H9 (cell line): Measurements from ENCODE around the gene DPYSL3. TPM values are rescaled to one million over a fixed set of nuclear protein-coding genes. Genes with fewer than 3 reads are reported as not detected.

Experiments used
- DNase-seq: peaks from one replicate; pipeline ENCODE4 v3.0.0-alpha.2; 2017
- H2AFZ ChIP-seq: one replicate; pipeline ENCODE4 v1.6.1; 2013; ENCODE audit warnings: mild to moderate bottlenecking, low read length, control low read depth, moderate library complexity
- H2AK5ac ChIP-seq: 2 replicates; pipeline ENCODE4 v1.6.1; 2013; ENCODE audit warnings: low read length, control low read depth, mixed read lengths; ENCODE audit not compliant: insufficient read length
- H2BK120ac ChIP-seq: one replicate; pipeline ENCODE4 v1.6.1; 2013; ENCODE audit warnings: low read depth, mild to moderate bottlenecking, low read length, control low read depth, inconsistent platforms; ENCODE audit not compliant: poor library complexity, severe bottlenecking
- H2BK12ac ChIP-seq: 2 replicates; pipeline ENCODE4 v1.6.1; 2013; ENCODE audit warnings: low read length, control low read depth, mixed read lengths, low read depth; ENCODE audit not compliant: insufficient read length
- H2BK15ac ChIP-seq: 2 replicates; pipeline ENCODE4 v1.6.1; 2013; ENCODE audit warnings: low read depth, low read length, control low read depth
- H2BK20ac ChIP-seq: one replicate; pipeline ENCODE4 v1.6.1; 2013; ENCODE audit warnings: low read depth, mild to moderate bottlenecking, low read length, control low read depth, inconsistent platforms; ENCODE audit not compliant: poor library complexity, severe bottlenecking
- H2BK5ac ChIP-seq: 2 replicates; pipeline ENCODE4 v1.6.1; 2013; ENCODE audit warnings: low read length, control low read depth, mixed read lengths; ENCODE audit not compliant: insufficient read length
- H3K14ac ChIP-seq: 2 replicates; pipeline ENCODE4 v1.6.1; 2013; ENCODE audit warnings: low read length, control low read depth; ENCODE audit not compliant: insufficient read depth
- H3K18ac ChIP-seq: 2 replicates; pipeline ENCODE4 v1.6.1; 2013; ENCODE audit warnings: low read depth, mild to moderate bottlenecking, mixed read lengths, low read length, control low read depth; ENCODE audit not compliant: insufficient read length
- H3K23ac ChIP-seq: 2 replicates; pipeline ENCODE4 v1.6.1; 2013; ENCODE audit warnings: low read length, control low read depth, mixed read lengths, low read depth; ENCODE audit not compliant: insufficient read length
- H3K23me2 ChIP-seq: 2 replicates; pipeline ENCODE4 v1.6.1; 2013; ENCODE audit warnings: low read depth, mild to moderate bottlenecking, mixed read lengths, low read length, control low read depth; ENCODE audit not compliant: insufficient read length, poor library complexity, severe bottlenecking
- H3K27ac ChIP-seq: 2 replicates; pipeline ENCODE4 v1.5.1; 2013; ENCODE audit warnings: low read length, control low read depth, mixed read lengths, low read depth; ENCODE audit not compliant: insufficient read length
- H3K27me3 ChIP-seq: 2 replicates; pipeline ENCODE4 v1.6.1; 2013; ENCODE audit warnings: low read length, control low read depth, inconsistent platforms; ENCODE audit not compliant: insufficient read depth
- H3K4ac ChIP-seq: 2 replicates; pipeline ENCODE4 v1.6.1; 2013; ENCODE audit warnings: low read depth, mild to moderate bottlenecking, control low read depth, inconsistent platforms, low read length, moderate library complexity
- H3K4me1 ChIP-seq: 2 replicates; pipeline ENCODE4 v1.6.1; 2013; ENCODE audit warnings: low read length, control low read depth, inconsistent platforms; ENCODE audit not compliant: insufficient read depth
- H3K4me2 ChIP-seq: 2 replicates; pipeline ENCODE4 v1.6.1; 2013; ENCODE audit warnings: low read length, control low read depth, mixed read lengths; ENCODE audit not compliant: insufficient read length, insufficient read depth
- H3K56ac ChIP-seq: 2 replicates; pipeline ENCODE4 v1.6.1; 2013; ENCODE audit warnings: low read depth, mild to moderate bottlenecking, mixed read lengths, low read length, control low read depth; ENCODE audit not compliant: insufficient read length
- H3K79me1 ChIP-seq: 2 replicates; pipeline ENCODE4 v1.6.1; 2013; ENCODE audit warnings: low read depth, mild to moderate bottlenecking, moderate library complexity, low read length, control low read depth, inconsistent platforms; ENCODE audit not compliant: insufficient read depth, poor library complexity, severe bottlenecking
- H3K79me2 ChIP-seq: 2 replicates; pipeline ENCODE4 v1.6.1; 2013; ENCODE audit warnings: low read length, control low read depth, inconsistent platforms; ENCODE audit not compliant: insufficient read depth
- H3K9ac ChIP-seq: 2 replicates; pipeline ENCODE4 v1.6.1; 2013; ENCODE audit warnings: low read length, control low read depth, mixed read lengths; ENCODE audit not compliant: insufficient read length; ENCODE audit errors: extremely low read depth
- H3K9me3 ChIP-seq: one replicate; pipeline ENCODE4 v1.6.1; 2013; ENCODE audit warnings: low read depth, low read length, inconsistent platforms; ENCODE audit not compliant: control insufficient read depth
- H3T11ph ChIP-seq: one replicate; pipeline ENCODE4 v1.6.1; 2013; ENCODE audit warnings: mild to moderate bottlenecking, low read length, control low read depth, inconsistent platforms
- H4K20me1 ChIP-seq: one replicate; pipeline ENCODE4 v1.6.1; 2013; ENCODE audit not compliant: control insufficient read depth, insufficient read length, insufficient read depth
- H4K5ac ChIP-seq: 2 replicates; pipeline ENCODE4 v1.6.1; 2013; ENCODE audit warnings: low read depth, mild to moderate bottlenecking, mixed read lengths, low read length, control low read depth; ENCODE audit not compliant: insufficient read length
- H4K8ac ChIP-seq: replicated peaks from 2 replicates; pipeline ENCODE4 v1.6.1; 2013; ENCODE audit warnings: low read length, control low read depth, mixed read lengths, low read depth; ENCODE audit not compliant: insufficient read length
- H4K91ac ChIP-seq: 2 replicates; pipeline ENCODE4 v1.6.1; 2013; ENCODE audit warnings: low read depth, mild to moderate bottlenecking, moderate library complexity, mixed read lengths, low read length, control low read depth; ENCODE audit not compliant: insufficient read length
- H3K27ac Mint-ChIP-seq, 3 experiments: 2 replicates in 2 of 3; 3 replicates in 1 of 3; pipeline ENCODE4 v1.8.0; 2020 to 2021; ENCODE audit warnings: mixed read lengths in 3 of 3, mild to moderate bottlenecking in 1 of 3, moderate library complexity in 1 of 3
- H3K27me3 Mint-ChIP-seq: 2 replicates; pipeline ENCODE4 v1.8.0; 2021; ENCODE audit warnings: low read depth, mild to moderate bottlenecking, moderate library complexity, mixed read lengths
- H3K36me3 Mint-ChIP-seq, 3 experiments: 2 replicates in 2 of 3; 3 replicates in 1 of 3; pipeline ENCODE4 v1.8.0; 2020 to 2021; ENCODE audit warnings: low read depth in 3 of 3, mixed read lengths in 3 of 3; ENCODE audit not compliant: insufficient read depth in 1 of 3
- H3K4me1 Mint-ChIP-seq, 2 experiments: 2 replicates each; pipeline ENCODE4 v1.8.0; 2020; ENCODE audit warnings: mixed read lengths in 2 of 2
- H3K4me3 Mint-ChIP-seq, 2 experiments: 2 replicates in 1 of 2; 3 replicates in 1 of 2; pipeline ENCODE4 v1.8.0; 2020 to 2021; ENCODE audit warnings: mild to moderate bottlenecking in 2 of 2, mixed read lengths in 2 of 2, moderate library complexity in 1 of 2
- H3K9me3 Mint-ChIP-seq, 2 experiments: 2 replicates in 1 of 2; 3 replicates in 1 of 2; pipeline ENCODE4 v1.8.0; 2020; ENCODE audit warnings: mild to moderate bottlenecking in 2 of 2, mixed read lengths in 2 of 2, moderate library complexity in 1 of 2
- CTCF ChIP-seq: fragments of 200-600 bp; sonication (generic); conservative IDR thresholded peaks from 3 replicates; pipeline ENCODE4 v1.8.0; 2021; ENCODE audit warnings: antibody characterized with exemption, mild to moderate bottlenecking
- WGBS: extraction: QIAGEN DNeasy Blood & Tissue Kit; methylation state at CpG from one replicate; pipeline ENCODE4 v1.1.7; 2013; ENCODE audit warnings: missing lambda C conversion rate, low lambda C conversion rate, mixed read lengths; ENCODE audit not compliant: insufficient read length; ENCODE audit errors: extremely low coverage; 5-methylcytosine and 5-hydroxymethylcytosine counted together
- total RNA-seq: library from RNA; stranded (reverse); gene quantifications from 2 replicates; pipeline ENCODE4 v1.2.1, GENCODE V29; 2021

Gene DPYSL3
- total RNA-seq, 1 experiment from 2014 or later, result 515 TPM

- WGBS, result no CpG with 5 or more reads among the region's 3 CpGs
- Histone ChIP-seq H3K14ac (no peak overlapping the region), H3T11ph (no peak overlapping the region), H2AK5ac (no peak overlapping the region), H4K8ac (no peak overlapping the region), H3K4me2 (no peak overlapping the region), H3K18ac (no peak overlapping the region), H3K4me1 (peaks cover 5% of the 10 kb centered on the region), H3K4ac (no peak overlapping the region), H3K9ac (no peak overlapping the region), H3K23me2 (no peaks in the 10 kb centered on the region), H4K91ac (no peak overlapping the region), H2BK20ac (no peak overlapping the region), H3K23ac (no peak overlapping the region), H2BK12ac (no peak overlapping the region), H3K79me2 (peaks cover 4% of the 10 kb centered on the region; the same call in 1 of the 2 replicates), H4K5ac (no peak overlapping the region), H2AFZ (no peak overlapping the region), H2BK15ac (no peak overlapping the region), H2BK120ac (no peak overlapping the region), H2BK5ac (no peak overlapping the region), H3K27ac (no peak overlapping the region), H3K9me3 (no peaks in the 10 kb centered on the region), H3K56ac (no peak overlapping the region), H3K79me1 (peaks cover 3% of the 10 kb centered on the region), H4K20me1 (no peaks in the 10 kb centered on the region), H3K27me3 (no peaks in the 10 kb centered on the region)
- DNase-seq, result no peak
- Mint-ChIP-seq H3K27ac (peak overlapping the region; percentile 46 to 84 (median 72); a peak in 6 of 7 replicates), H3K36me3 (peaks cover 8 to 32% (median 20%) of the 10 kb centered on the region in 3 experiments), H3K4me3 (no peak overlapping the region), H3K9me3 (peaks cover 0 to 9% of the 10 kb centered on the region in 2 experiments; a peak in 3 of 5 replicates), H3K27me3 (no peaks in the 10 kb centered on the region), H3K4me1 (peaks cover 58 to 63% of the 10 kb centered on the region in 2 experiments)
- TF ChIP-seq CTCF, result no peak
Observed at GRCh38 chr5:147465747-147466146, 44.1 kb downstream of the DPYSL3 start.
